ENCODE results near the gene AP3S2. TPM values are rescaled to one million over a fixed set of nuclear protein-coding genes. Genes with fewer than 3 reads are reported as not detected.
"Not testable (repeated sequence)": the region's sequence is repeated elsewhere in the genome, so short reads cannot be mapped to it uniquely, and the experiment has no call there.

Gene AP3S2
- total and polyA plus RNA-seq, 2 experiments from 2014 or later: 9.4 to 93.3 TPM

GRCh38 chr15:89783111-89783860 lies 110.5 kb downstream of the AP3S2 start (continued):
- TF ChIP-seq ETS1 (IDR thresholded peaks at IDR 0.05): no peak
- TF ChIP-seq NANOG (IDR thresholded peaks at IDR 0.05; ENCODE audit: borderline replicate concordance): no peak
- TF ChIP-seq REST (IDR thresholded peaks at IDR 0.05; ENCODE audit: unreplicated experiment): no peak
- no peak for TF ChIP-seq ZNF114 (CRISPR knock-in tag; IDR thresholded peaks at IDR 0.05)
- TF ChIP-seq ZNF331 (CRISPR knock-in tag; IDR thresholded peaks at IDR 0.05; ENCODE audit: low read depth): no peak
- TF ChIP-seq STAT1 (IDR thresholded peaks at IDR 0.05; ENCODE audit: unreplicated experiment): no peak
- no peak for TF ChIP-seq JUNB (IDR thresholded peaks at IDR 0.05; ENCODE audit: unreplicated experiment)
- TF ChIP-seq CREB1 (CRISPR knock-in tag; IDR thresholded peaks at IDR 0.05; ENCODE audit: low read depth): no peak

GRCh38 chr15:89782619-89782950 lies 111.2 kb downstream of the AP3S2 start:
- H3K4me3 ChIP-seq; ATAC-seq; H3K4me3 Mint-ChIP-seq; H3F3A ChIP-seq (replicated peaks; ENCODE audit: low read depth); DNase-seq (ENCODE audit: low spot score); H4K20me1 ChIP-seq (replicated peaks; ENCODE audit: insufficient read depth); H3K9me3 Mint-ChIP-seq; H3K4me2 ChIP-seq; H2AFZ ChIP-seq; H3K36me3 ChIP-seq (ENCODE audit: insufficient read depth); H3K79me2 ChIP-seq (replicated peaks; ENCODE audit: insufficient read depth); H3K36me3 Mint-ChIP-seq (ENCODE audit: low read depth); H3K27ac Mint-ChIP-seq; H3K9me2 ChIP-seq (ENCODE audit: insufficient read depth); H3K27ac ChIP-seq (ENCODE audit: low read depth): not testable (repeated sequence)
- peaks cover 22% of the 10 kb centered on the region for H3K4me1 Mint-ChIP-seq
- peaks cover 17% of the 10 kb centered on the region for H3K4me1 ChIP-seq (ENCODE audit: insufficient read depth)
- peaks cover 15% of the 10 kb centered on the region for H3K27me3 ChIP-seq (ENCODE audit: insufficient read depth)
- peaks cover 13% of the 10 kb centered on the region for H3K27me3 Mint-ChIP-seq (ENCODE audit: insufficient read depth, low read depth, poor library complexity)

All from GM23338 (cell line).